ENCODE data around the gene CACNA2D3.

DNA sequence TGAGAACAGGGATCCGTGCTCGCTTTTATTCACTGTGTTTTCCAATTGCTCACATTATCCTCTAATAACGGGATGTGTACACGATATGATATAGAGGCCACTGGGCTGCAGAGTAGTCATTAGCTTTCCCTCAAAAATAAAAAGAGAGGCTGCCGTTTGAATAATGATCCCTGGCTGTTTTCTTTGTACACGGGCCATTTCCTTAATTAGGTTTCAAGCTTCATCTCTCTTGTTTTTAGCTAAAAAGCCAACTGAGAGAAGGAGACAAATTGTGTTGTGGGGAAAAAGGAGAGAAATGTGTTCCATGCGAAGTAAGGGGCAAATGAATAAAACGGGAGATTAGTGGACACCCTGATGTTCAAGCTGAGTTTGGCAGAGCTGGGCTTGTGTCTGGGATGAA is 174.2 kb downstream of the CACNA2D3 start:
- TF ChIP-seq, protein P1, sequence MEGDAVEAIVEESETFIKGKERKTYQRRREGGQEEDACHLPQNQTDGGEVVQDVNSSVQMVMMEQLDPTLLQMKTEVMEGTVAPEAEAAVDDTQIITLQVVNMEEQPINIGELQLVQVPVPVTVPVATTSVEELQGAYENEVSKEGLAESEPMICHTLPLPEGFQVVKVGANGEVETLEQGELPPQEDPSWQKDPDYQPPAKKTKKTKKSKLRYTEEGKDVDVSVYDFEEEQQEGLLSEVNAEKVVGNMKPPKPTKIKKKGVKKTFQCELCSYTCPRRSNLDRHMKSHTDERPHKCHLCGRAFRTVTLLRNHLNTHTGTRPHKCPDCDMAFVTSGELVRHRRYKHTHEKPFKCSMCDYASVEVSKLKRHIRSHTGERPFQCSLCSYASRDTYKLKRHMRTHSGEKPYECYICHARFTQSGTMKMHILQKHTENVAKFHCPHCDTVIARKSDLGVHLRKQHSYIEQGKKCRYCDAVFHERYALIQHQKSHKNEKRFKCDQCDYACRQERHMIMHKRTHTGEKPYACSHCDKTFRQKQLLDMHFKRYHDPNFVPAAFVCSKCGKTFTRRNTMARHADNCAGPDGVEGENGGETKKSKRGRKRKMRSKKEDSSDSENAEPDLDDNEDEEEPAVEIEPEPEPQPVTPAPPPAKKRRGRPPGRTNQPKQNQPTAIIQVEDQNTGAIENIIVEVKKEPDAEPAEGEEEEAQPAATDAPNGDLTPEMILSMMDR (IDR thresholded peaks at IDR 0.05), result no peak
- TF ChIP-seq POLR2A (IDR thresholded peaks at IDR 0.05), result no peak

All from uterus (tissue), 2 donors.